CD4-positive, alpha-beta T cell (primary cell): ENCODE data around the gene LIPI. TPM values are rescaled to one million over a fixed set of nuclear protein-coding genes. Genes with fewer than 3 reads are reported as not detected.

Source experiments
- ATAC-seq: fragments of 200-7000 bp; cut with Tn5 transposase; one replicate; pipeline ENCODE4 v1.10.0; 2022; ENCODE audit warnings: mild to moderate bottlenecking; ENCODE audit not compliant: poor library complexity
- CTCF ChIA-PET: fragments of 350-600 bp; sonication (Branson Sonifier 250); formaldehyde crosslinking; loops from one replicate; lab custom pipeline; 2021; ENCODE audit warnings: antibody characterized with exemption, inconsistent platforms; lab: Charles Lee
- POLR2A ChIA-PET: fragments of 350-600 bp; sonication (Branson Sonifier 250); formaldehyde crosslinking; loops from one replicate; lab custom pipeline; 2021; ENCODE audit warnings: antibody characterized with exemption, inconsistent platforms; lab: Charles Lee
- DNase-seq, 14 experiments: peaks; one replicate each; pipeline ENCODE4 v3.0.0-alpha.2; 2013 to 2020; ENCODE audit warnings: mixed read lengths in 2 of 14
- H3K27ac ChIP-seq, 2 donors: one replicate each; pipeline versions ENCODE4 v1.5.1 to v1.7.0; 2013; ENCODE audit warnings: low read length in 2 of 2, low read depth in 1 of 2, mild to moderate bottlenecking in 1 of 2
- H3K27me3 ChIP-seq, 2 experiments: 1 replicate in 1 of 2; 2 replicates in 1 of 2; pipeline versions ENCODE4 v1.6.1 to v1.7.0; 2013; ENCODE audit warnings: low read length in 2 of 2, control low read depth in 1 of 2, mild to moderate bottlenecking in 1 of 2, moderate library complexity in 1 of 2; ENCODE audit not compliant: insufficient read depth in 2 of 2, control insufficient read depth in 1 of 2
- H3K36me3 ChIP-seq: one replicate; pipeline ENCODE4 v1.6.1; 2013; ENCODE audit warnings: low read length, control low read depth; ENCODE audit not compliant: insufficient read depth
- H3K4me1 ChIP-seq: one replicate; pipeline ENCODE4 v1.6.1; 2013; ENCODE audit warnings: low read length, control low read depth; ENCODE audit not compliant: insufficient read depth
- H3K4me3 ChIP-seq: one replicate; pipeline ENCODE4 v1.5.1; 2013; ENCODE audit warnings: mild to moderate bottlenecking, low read length, moderate library complexity
- H3K9me3 ChIP-seq, 2 experiments: 1 replicate in 1 of 2; 2 replicates in 1 of 2; pipeline versions ENCODE4 v1.6.1 to v1.7.0; 2013; ENCODE audit warnings: low read length in 2 of 2, mild to moderate bottlenecking in 2 of 2, control low read depth in 1 of 2, moderate library complexity in 1 of 2; ENCODE audit not compliant: control insufficient read depth in 1 of 2, insufficient read depth in 1 of 2
- H3K27ac Mint-ChIP-seq: one replicate; pipeline ENCODE4 v1.8.0; 2020; ENCODE audit warnings: mixed read lengths
- H3K27me3 Mint-ChIP-seq: one replicate; pipeline ENCODE4 v1.8.0; 2021; ENCODE audit warnings: mixed read lengths
- H3K36me3 Mint-ChIP-seq: one replicate; pipeline ENCODE4 v1.8.0; 2021; ENCODE audit warnings: low read depth, mixed read lengths
- H3K4me1 Mint-ChIP-seq: one replicate; pipeline ENCODE4 v1.8.0; 2021; ENCODE audit warnings: low read depth, mixed read lengths
- H3K4me3 Mint-ChIP-seq: one replicate; pipeline ENCODE4 v1.8.0; 2020; ENCODE audit warnings: mild to moderate bottlenecking, mixed read lengths
- H3K9me3 Mint-ChIP-seq: one replicate; pipeline ENCODE4 v1.8.0; 2020; ENCODE audit warnings: mixed read lengths
- CTCF ChIP-seq: fragments of 200-600 bp; IDR thresholded peaks from one replicate; pipeline ENCODE4 v1.8.0; 2022; ENCODE audit warnings: antibody characterized with exemption, mild to moderate bottlenecking
- intact Hi-C, 2 experiments: fragments of 100-400 bp; cut with DNase I in 1 of 2; cut with micrococcal nuclease in 1 of 2; formaldehyde crosslinking; loops; one replicate each; pipeline versions ENCODE4 v1.15.1 to v1.9.0; 2023 to 2025; cut with DNase I, micrococcal nuclease
- polyA plus RNA-seq, 2 donors: library from polyadenylated mRNA; unstranded; fragments of 120-200 nt; gene quantifications; one replicate each; pipeline ENCODE4 v1.2.1, GENCODE V29; 2013
- total RNA-seq, 174 experiments: library from RNA in 2 of 174; stranded (reverse) in 2 of 174; gene quantifications; one replicate each; pipeline ENCODE4 v1.2.3 and lab custom pipeline; 2021 to 2026

LIPI gene
- not detected for total RNA-seq
- not detected for polyA plus RNA-seq (2013, experiment 1 of 2)
- 0.03 TPM for polyA plus RNA-seq (2013, experiment 2 of 2)
- total RNA-seq (lab: John Stamatoyannopoulos, UW), result 0 to 0.08 (median 0) reads per million in 172 experiments

GRCh38 chr21:14210738-14211137 lies at the start of gene LIPI:
TSS of gene LIPI (minus strand) at chr21:14210955. CDS start at chr21:14210845, 110 bp downstream.
- Mint-ChIP-seq H3K36me3 (no peaks in the 10 kb centered on the region), H3K4me1 (no peaks in the 10 kb centered on the region), H3K27ac (no peak within 1 kb of the TSS), H3K9me3 (no peaks in the 10 kb centered on the region), H3K4me3 (no peak within 1 kb of the TSS), H3K27me3 (peaks cover 17% of the 10 kb centered on the region)
- Histone ChIP-seq H3K4me1 (no peaks in the 10 kb centered on the region), H3K4me3 (no peak within 1 kb of the TSS), H3K36me3 (no peaks in the 10 kb centered on the region), H3K27me3 (no peaks in the 10 kb centered on the region), H3K9me3 (no peaks in the 10 kb centered on the region), H3K27ac (no peak within 1 kb of the TSS)
- no peak for TF ChIP-seq CTCF
- intact Hi-C loops, result loop anchor here in 1 of 2 experiments (10.0 kb wide), 1 partner anchor 1514 kb away; the partner anchor contains the start of gene USP25
- DNase-seq, result no peak
- POLR2A ChIA-PET, result no interaction called here
- CTCF ChIA-PET, result no interaction called here
- no peak for ATAC-seq

GRCh38 chr21:14260174-14260764 lies 49.5 kb upstream of the LIPI start:
- no peak overlapping the region for H3K4me3 Mint-ChIP-seq
- H3K27me3 Mint-ChIP-seq, result peaks cover 14% of the 10 kb centered on the region
- H3K9me3 Mint-ChIP-seq, result no peaks in the 10 kb centered on the region
- no peaks in the 10 kb centered on the region for H3K27me3 ChIP-seq
- H3K27ac Mint-ChIP-seq, result no peak overlapping the region
- no peaks in the 10 kb centered on the region for H3K4me1 Mint-ChIP-seq
- intact Hi-C loops, result no loop called here
- ATAC-seq (no peak), DNase-seq (no peak)
- no peaks in the 10 kb centered on the region for H3K9me3 ChIP-seq
- no peaks in the 10 kb centered on the region for H3K36me3 ChIP-seq
- no peaks in the 10 kb centered on the region for H3K36me3 Mint-ChIP-seq
- H3K4me3 ChIP-seq, result no peak overlapping the region
- no peaks in the 10 kb centered on the region for H3K4me1 ChIP-seq
- CTCF ChIA-PET, result interaction anchor here (1.1 to 1.7 kb wide), 2 partner anchors 15 to 19 kb away, joined by 3 to 5 read pairs; no protein-coding TSS in a partner anchor
- no peak overlapping the region for H3K27ac ChIP-seq
- no peak for TF ChIP-seq CTCF
- POLR2A ChIA-PET, result no interaction called here

GRCh38 chr21:14259747-14260146 lies 49.0 kb upstream of the LIPI start:
- Mint-ChIP-seq H3K4me3 (no peak overlapping the region), H3K27ac (no peak overlapping the region), H3K9me3 (no peaks in the 10 kb centered on the region), H3K4me1 (no peaks in the 10 kb centered on the region), H3K27me3 (peaks cover 14% of the 10 kb centered on the region), H3K36me3 (no peaks in the 10 kb centered on the region)
- H3K9me3 ChIP-seq, result no peaks in the 10 kb centered on the region
- no peak overlapping the region for H3K27ac ChIP-seq
- no peaks in the 10 kb centered on the region for H3K27me3 ChIP-seq
- no peaks in the 10 kb centered on the region for H3K4me1 ChIP-seq
- H3K4me3 ChIP-seq, result no peak overlapping the region
- ChIA-PET CTCF (interaction anchor here (1.1 to 1.7 kb wide), 2 partner anchors 14 to 18 kb away, joined by 3 to 5 read pairs; no protein-coding TSS in a partner anchor), POLR2A (interaction anchor here (0.6 kb wide), 1 partner anchor 1182 kb away, joined by 3 read pairs; no protein-coding TSS in a partner anchor)
- DNase-seq (peak in 3 of 14 experiments; percentile 36 to 57 (median 49)), ATAC-seq (no peak)
- no peaks in the 10 kb centered on the region for H3K36me3 ChIP-seq
- intact Hi-C loops, result loop anchor here (2.0 to 10.0 kb wide), 5 partner anchors 475 to 603 kb away; no protein-coding TSS in a partner anchor
- TF ChIP-seq CTCF, result peak; percentile 70
